ENCODE results near the gene DEAF1.

GRCh38 chr11:724778-725386, 29.9 kb upstream of the DEAF1 start:
- TF ChIP-seq CTCF (IDR thresholded peaks at IDR 0.05) (no peak), POLR2A (IDR thresholded peaks at IDR 0.05) (no peak)

All from lower leg skin (tissue), 3 donors.